ENCODE data around the gene TCF25.

DNA sequence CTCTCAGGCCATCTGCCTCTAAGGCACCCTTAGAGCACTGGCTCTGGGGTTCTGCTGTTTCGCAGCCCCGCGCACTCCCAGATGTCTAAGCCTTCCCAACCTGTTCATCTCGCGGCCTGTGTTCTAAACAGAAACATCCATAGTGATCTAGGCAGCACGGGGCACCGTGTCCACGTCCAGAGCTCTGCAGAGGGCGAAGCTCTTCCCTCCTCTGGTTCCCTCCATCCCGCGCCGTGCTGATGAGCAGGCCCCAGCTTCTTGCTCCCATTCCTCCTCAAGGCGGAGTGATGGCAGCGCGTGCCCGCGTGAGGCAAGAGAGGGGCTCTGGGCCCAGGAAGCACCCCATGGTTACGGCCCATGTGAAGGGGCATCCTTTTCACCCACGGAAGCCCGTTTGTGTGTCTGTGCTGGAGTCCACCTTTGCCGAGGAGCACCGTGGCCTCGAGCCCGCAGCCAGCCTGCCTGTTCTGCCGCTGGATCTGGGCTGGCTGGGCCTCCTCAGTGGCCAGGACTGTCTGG lies 41.5 kb upstream of the TCF25 start:
- TF ChIP-seq, protein P1, sequence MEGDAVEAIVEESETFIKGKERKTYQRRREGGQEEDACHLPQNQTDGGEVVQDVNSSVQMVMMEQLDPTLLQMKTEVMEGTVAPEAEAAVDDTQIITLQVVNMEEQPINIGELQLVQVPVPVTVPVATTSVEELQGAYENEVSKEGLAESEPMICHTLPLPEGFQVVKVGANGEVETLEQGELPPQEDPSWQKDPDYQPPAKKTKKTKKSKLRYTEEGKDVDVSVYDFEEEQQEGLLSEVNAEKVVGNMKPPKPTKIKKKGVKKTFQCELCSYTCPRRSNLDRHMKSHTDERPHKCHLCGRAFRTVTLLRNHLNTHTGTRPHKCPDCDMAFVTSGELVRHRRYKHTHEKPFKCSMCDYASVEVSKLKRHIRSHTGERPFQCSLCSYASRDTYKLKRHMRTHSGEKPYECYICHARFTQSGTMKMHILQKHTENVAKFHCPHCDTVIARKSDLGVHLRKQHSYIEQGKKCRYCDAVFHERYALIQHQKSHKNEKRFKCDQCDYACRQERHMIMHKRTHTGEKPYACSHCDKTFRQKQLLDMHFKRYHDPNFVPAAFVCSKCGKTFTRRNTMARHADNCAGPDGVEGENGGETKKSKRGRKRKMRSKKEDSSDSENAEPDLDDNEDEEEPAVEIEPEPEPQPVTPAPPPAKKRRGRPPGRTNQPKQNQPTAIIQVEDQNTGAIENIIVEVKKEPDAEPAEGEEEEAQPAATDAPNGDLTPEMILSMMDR (IDR thresholded peaks at IDR 0.05) = no peak
- no peak for TF ChIP-seq POLR2A (IDR thresholded peaks at IDR 0.05)
